Stimulated activated CD8-positive, alpha-beta memory T cell treated with anti-CD3 and anti-CD28 coated beads, Interleukin-15, amount 100 ng/mL, for 24 hours (primary cell): Measurements from ENCODE around the gene LRRC1.

Source experiments
- DNase-seq: peaks from one replicate; pipeline ENCODE4 v3.0.0-alpha.2; 2020; ENCODE audit warnings: low read depth

LRRC1 gene

GRCh38 chr6:53889365-53889764 lies 94.6 kb downstream of the LRRC1 start:
- DNase-seq: no peak

GRCh38 chr6:53892707-53893106 lies 97.9 kb downstream of the LRRC1 start:
- DNase-seq: no peak

- peak; percentile 0 for DNase-seq
Observed at GRCh38 chr6:53894091-53894490, 99.3 kb downstream of the LRRC1 start.

- no peak for DNase-seq
Observed at GRCh38 chr6:53896196-53896595, 101.4 kb downstream of the LRRC1 start.

- DNase-seq: no peak
Observed at GRCh38 chr6:53898026-53898795, 103.4 kb downstream of the LRRC1 start.

GRCh38 chr6:53899512-53899911 lies 104.7 kb downstream of the LRRC1 start:
- no peak for DNase-seq

GRCh38 chr6:53903357-53903756 lies 108.6 kb downstream of the LRRC1 start:
- DNase-seq: no peak

- DNase-seq: no peak
Observed at GRCh38 chr6:53906103-53906502, 111.3 kb downstream of the LRRC1 start.

GRCh38 chr6:53906842-53907241 lies 112.0 kb downstream of the LRRC1 start:
- DNase-seq: no peak

GRCh38 chr6:53910834-53911233 lies 116.0 kb downstream of the LRRC1 start:
- DNase-seq: no peak

- no peak for DNase-seq
Observed at GRCh38 chr6:53912661-53913060, 117.9 kb downstream of the LRRC1 start.

GRCh38 chr6:53913286-53913685 lies 118.5 kb downstream of the LRRC1 start:
- no peak for DNase-seq

GRCh38 chr6:53915026-53915691 lies 120.4 kb downstream of the LRRC1 start:
- no peak for DNase-seq

GRCh38 chr6:53916804-53917463 lies 122.1 kb downstream of the LRRC1 start:
- no peak for DNase-seq

- no peak for DNase-seq
Observed at GRCh38 chr6:53917464-53917842, 122.6 kb downstream of the LRRC1 start.

- no peak for DNase-seq
Observed at GRCh38 chr6:53918854-53919510, 124.2 kb downstream of the LRRC1 start.

- DNase-seq: no peak
Observed at GRCh38 chr6:53919881-53920360, 125.1 kb downstream of the LRRC1 start.

GRCh38 chr6:53920881-53921280 lies 126.1 kb downstream of the LRRC1 start:
- no peak for DNase-seq

- no peak for DNase-seq
Observed at GRCh38 chr6:53921639-53922038, 126.8 kb downstream of the LRRC1 start.

GRCh38 chr6:53922539-53922981 lies 127.8 kb downstream of the LRRC1 start:
- DNase-seq: no peak

- DNase-seq: no peak
Observed at GRCh38 chr6:53924277-53924676, 129.5 kb downstream of the LRRC1 start.

GRCh38 chr6:53924821-53925422 lies 130.1 kb downstream of the LRRC1 start:
- DNase-seq: no peak
